Astrocyte of the cerebellum (primary cell): ENCODE data around the gene TGFB1I1.
A peak's percentile ranks its signal among the peaks of the same experiment; 100 is the strongest.

Experiments used
- DNase-seq: peaks from one replicate; pipeline ENCODE4 v3.0.0-alpha.2; 2011; ENCODE audit warnings: low read depth
- H3K4me3 ChIP-seq: 2 replicates; pipeline ENCODE4 v1.5.1; 2011; ENCODE audit warnings: mild to moderate bottlenecking, low read depth, low read length, moderate library complexity
- in situ Hi-C: cut with HindIII; loops from 2 replicates; pipeline ENCODE4 v1.10.0; 2017; ENCODE audit warnings: low sequenced_read_pairs
- TF ChIP-seq, protein P1 (sequence below): IDR thresholded peaks from 2 replicates; pipeline ENCODE4 v1.5.1; 2012; ENCODE audit warnings: low read length, low read depth, moderate library complexity, mild to moderate bottlenecking; ENCODE audit errors: missing control alignments

TGFB1I1 gene

DNA sequence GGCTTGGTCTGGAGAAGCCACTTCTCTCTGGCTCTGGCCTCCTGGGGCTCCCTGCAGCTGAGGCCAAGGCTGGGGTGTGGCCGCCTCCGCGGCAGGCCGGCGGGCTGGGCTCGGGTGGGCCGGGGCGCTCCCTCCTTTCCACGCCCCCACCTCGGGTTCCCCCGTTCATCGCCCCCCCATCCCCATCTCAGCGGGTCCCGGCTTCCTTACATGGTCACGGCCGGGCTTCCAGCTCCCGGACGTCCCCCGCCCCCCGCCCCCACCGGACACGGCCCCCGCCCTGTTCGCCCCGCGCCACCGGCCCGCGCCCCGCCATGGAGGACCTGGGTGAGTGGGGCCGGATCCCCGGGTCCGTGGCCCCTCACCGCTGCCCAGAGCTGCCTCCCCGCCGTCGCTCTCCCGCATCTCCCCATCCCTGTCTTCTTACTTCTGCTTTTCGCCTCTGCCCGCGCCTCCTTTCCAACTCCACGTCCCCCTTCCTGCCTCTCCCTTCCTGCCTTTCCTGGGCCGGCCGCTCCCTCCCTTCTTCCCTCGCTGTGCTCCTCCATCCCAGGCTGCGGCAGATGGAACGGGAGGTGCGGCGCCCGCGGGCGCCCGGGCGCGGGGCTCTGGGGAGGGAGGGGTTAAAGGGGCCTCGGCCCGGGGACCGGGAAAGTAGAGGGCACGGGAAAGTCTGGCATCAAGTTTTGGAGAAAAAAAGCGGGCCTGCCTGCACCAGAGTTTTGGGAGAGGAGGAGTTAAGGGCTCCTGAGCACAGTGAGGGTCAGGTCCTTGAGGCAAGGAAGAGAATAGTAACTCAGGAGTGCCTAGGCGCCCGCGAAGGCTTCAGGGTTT lies at the start of gene TGFB1I1:
Gene TGFB1I1, plus strand, starts transcription at position 278 of the 834 bp plus-strand sequence. Its CDS starts 37 bp downstream, at position 315.
- in situ Hi-C loops, result no loop called here
- no peak for DNase-seq
- peak within 1 kb of the TSS; percentile 83 for H3K4me3 ChIP-seq
- TF ChIP-seq, protein P1, sequence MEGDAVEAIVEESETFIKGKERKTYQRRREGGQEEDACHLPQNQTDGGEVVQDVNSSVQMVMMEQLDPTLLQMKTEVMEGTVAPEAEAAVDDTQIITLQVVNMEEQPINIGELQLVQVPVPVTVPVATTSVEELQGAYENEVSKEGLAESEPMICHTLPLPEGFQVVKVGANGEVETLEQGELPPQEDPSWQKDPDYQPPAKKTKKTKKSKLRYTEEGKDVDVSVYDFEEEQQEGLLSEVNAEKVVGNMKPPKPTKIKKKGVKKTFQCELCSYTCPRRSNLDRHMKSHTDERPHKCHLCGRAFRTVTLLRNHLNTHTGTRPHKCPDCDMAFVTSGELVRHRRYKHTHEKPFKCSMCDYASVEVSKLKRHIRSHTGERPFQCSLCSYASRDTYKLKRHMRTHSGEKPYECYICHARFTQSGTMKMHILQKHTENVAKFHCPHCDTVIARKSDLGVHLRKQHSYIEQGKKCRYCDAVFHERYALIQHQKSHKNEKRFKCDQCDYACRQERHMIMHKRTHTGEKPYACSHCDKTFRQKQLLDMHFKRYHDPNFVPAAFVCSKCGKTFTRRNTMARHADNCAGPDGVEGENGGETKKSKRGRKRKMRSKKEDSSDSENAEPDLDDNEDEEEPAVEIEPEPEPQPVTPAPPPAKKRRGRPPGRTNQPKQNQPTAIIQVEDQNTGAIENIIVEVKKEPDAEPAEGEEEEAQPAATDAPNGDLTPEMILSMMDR, result no peak

DNA sequence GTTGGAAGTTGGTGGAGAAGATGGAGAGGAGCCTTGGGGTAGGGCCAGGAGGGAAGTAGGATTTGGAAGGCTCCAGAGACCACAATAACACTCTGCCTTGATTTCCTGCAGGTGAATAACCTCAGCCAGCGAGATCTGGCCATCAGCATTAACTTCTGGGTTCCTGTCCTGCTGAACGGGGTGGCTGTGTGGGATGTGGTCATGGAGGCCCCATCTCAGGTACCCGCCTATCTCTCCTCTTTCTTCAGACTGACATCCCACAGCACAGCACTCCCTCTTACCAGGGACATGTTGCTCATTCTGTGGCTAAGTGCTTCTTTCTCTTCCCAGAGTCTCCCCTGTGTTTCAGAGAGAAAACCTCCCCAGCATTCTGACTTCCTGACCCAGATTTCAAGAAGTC lies 48.7 kb upstream of the TGFB1I1 start:
- no peak for DNase-seq
- no peak overlapping the region for H3K4me3 ChIP-seq
- TF ChIP-seq, protein P1, result no peak
- in situ Hi-C loops, result no loop called here

DNA sequence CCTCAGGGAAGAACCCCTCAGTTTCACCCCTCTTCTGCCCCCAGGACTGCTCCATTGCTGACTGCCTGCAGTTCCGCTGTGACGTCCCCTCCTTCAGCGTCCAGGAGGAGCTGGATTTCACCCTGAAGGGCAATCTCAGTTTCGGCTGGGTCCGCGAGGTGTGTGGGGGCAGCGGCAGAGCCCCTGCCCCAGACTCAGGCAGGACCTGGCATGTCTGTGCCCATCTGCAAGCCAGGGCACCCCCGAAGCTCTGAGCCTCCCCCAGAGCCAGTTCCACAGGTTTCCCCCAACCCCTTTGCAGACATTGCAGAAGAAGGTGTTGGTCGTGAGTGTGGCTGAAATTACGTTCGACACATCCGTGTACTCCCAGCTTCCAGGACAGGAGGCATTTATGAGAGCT lies 48.2 kb upstream of the TGFB1I1 start:
- in situ Hi-C loops, result no loop called here
- H3K4me3 ChIP-seq, result no peak overlapping the region
- TF ChIP-seq, protein P1, result no peak
- DNase-seq, result no peak

DNA sequence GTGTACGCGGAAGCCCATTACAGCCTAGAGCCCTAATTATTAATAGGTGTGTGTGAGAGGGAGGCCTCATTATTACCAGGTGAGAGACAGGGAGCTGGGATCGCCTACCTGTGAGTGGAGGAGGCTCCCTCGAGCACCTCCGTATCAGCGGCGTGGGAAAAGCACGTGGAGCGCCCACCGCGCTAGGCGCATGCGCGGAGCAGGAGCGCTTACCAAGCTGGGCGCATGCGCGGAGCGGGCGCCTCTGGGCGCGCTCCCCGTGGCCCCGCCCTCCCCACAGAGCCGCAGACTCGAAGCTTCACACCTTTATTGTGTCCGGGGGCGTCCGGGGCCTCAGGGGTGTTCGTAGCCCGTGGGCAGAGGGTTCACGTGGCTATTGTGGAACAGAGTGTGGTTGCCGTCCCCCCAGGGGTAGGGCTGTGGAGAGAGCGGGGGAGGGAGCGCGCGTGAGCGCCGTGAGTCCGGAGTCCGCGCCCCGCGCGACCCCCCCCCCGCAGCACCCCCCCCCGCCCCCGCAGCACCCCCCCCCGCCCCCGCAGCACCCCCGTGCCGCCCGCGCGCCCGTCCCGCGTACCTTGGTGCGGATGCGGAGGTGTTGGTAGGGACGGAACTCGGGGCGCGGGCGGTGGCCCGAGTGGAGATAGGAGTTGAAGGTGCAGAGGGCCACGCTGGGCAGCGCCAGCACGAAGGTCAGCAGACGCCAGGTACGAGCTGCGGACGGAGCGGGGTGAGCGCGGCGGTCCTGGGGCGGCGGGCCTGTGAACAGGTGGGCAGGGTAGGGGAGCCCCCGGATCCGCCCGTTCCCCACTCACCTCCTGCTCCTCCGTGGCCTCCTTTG lies 44.3 kb upstream of the TGFB1I1 start:
- TF ChIP-seq, protein P1, result no peak
- DNase-seq, result no peak
- in situ Hi-C loops, result no loop called here
- no peak overlapping the region for H3K4me3 ChIP-seq

DNA sequence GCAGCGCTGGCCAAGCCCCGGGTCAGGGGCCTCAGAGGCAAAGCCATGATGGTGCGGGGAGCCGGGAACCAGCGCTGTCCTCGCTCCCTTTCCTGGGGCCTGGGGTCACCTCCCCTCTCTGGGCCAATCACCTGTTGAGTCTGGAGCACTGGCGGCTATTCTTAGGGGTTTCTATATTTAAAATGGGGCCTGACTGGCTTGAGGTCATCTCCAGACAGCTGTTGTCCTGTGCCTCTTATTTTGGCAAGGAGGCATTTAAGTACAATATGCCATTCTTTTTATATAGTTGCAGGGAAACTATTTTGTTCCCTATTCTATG lies 43.7 kb upstream of the TGFB1I1 start, which contains the start of gene COX6A2:
Gene COX6A2, minus strand, starts transcription at position 82 of the 319 bp plus-strand sequence. Its CDS starts 35 bp downstream, at position 47.
- no peak for DNase-seq
- in situ Hi-C loops, result no loop called here
- TF ChIP-seq, protein P1, result no peak
- H3K4me3 ChIP-seq, result no peak within 1 kb of the TSS

DNA sequence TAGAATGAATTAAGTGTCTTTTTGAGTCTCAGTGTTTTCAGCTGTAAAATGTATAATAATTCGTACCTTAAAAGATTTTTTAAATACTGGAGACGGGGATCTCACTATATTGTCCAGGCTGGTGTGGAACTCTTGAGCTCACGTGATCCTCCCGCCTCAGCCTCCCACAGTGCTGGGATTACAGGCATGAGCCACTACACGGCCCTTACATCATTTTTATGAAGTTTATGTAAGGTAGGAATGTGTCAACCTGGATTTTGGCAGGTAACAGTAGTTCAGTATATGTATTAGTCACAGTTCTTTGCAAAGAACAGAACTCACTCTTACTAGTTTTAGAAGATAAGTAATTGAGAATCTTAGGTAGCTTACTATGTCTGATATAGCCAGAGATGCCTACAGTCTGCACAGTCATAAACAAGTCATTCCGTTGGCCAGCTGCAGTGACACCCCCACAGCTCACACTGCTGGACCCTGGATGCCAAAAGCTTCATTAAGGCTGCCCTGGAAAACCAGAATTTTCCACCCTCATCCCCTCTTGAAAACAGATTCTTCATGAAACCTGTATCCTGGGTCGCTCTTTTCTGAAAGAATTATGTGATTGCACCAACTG lies 43.2 kb upstream of the TGFB1I1 start:
- DNase-seq, result no peak
- in situ Hi-C loops, result no loop called here
- H3K4me3 ChIP-seq, result no peak overlapping the region
- TF ChIP-seq, protein P1, result no peak
